ENCODE results near the gene MAP2K1. TPM values are rescaled to one million over a fixed set of nuclear protein-coding genes. Genes with fewer than 3 reads are reported as not detected.
"Not testable (repeated sequence)": the region's sequence is repeated elsewhere in the genome, so short reads cannot be mapped to it uniquely, and the experiment has no call there.

The MAP2K1 gene
- total RNA-seq, 4 donors from 2014 or later = 14.7 to 83.0 (median 40.0) TPM

DNA sequence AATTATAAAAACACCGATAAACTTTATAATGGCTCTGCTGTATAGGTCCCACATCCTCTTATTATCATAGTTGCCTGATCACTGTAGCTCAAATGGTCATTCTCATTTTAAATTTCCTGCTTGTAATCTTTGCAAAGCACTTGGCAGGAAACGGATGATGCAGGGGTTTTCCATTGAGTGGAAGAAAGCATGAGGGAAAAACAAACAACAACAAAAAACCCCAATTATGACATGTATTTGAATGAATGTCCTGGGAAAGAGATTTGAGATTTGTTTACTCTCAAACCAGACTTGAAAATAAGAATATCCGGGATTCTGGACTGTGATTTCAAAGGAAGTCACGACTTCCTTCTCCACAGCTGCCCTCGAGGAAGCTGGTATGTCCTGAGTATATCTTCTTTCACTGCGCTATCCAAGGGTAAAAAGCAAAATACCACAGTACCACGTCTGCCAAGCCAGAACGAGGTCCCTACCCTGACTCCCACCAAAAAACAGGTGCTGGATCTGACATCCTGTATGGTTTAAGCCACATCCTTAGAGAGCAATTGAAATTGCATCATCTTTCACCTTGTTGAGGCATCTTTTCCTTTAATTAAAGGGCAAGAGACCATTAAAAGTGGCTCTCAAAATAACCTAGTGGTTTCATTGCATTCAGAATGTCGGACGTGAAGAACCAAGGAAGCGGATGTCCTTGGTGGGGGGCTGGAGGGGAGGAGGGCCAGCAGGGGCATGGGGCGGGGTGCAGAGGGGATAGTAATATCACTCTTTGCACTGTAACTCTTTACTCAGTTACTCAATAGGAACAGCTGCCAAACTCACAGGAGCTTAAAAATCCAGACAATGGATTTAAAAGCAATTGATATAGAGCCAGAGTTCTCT, 16.7 kb upstream of the MAP2K1 start:
- H3K4me1 ChIP-seq = peaks cover 0 to 7% (median 0%) of the 10 kb centered on the region in 4 donors
- H3K9me3 ChIP-seq = peaks cover 4 to 7% of the 10 kb centered on the region in 2 donors
- WGBS, 2 donors (ENCODE audit: low coverage in 1 of 2) = 18 to 31% methylated on average over 9 to 12 of the region's 12 CpGs
- in situ Hi-C loops (cut with MboI; ENCODE audit: low pct_ligation_motif_present in 1 of 4, low pct_unique_long_range_greater_than_20kb in 1 of 4, low sequenced_read_pairs in 3 of 4) (no loop called here), intact Hi-C loops (cut with DNase I; ENCODE audit: low total_unique reads) (no loop called here)
- no peaks in the 10 kb centered on the region for H3K27me3 ChIP-seq
- TF ChIP-seq POLR2AphosphoS5 (IDR thresholded peaks at IDR 0.05) (peak in 1 of 3 donors; percentile 29), POLR2A (IDR thresholded peaks at IDR 0.05) (no peak)
- H3K27ac ChIP-seq = peak overlapping the region; percentile 55 to 80 (median 63)
- peak overlapping the region in 3 of 4 donors; percentile 19 to 35 (median 20) for H3K4me3 ChIP-seq
- no peak for DNase-seq
- no peaks in the 10 kb centered on the region for H3K36me3 ChIP-seq

DNA sequence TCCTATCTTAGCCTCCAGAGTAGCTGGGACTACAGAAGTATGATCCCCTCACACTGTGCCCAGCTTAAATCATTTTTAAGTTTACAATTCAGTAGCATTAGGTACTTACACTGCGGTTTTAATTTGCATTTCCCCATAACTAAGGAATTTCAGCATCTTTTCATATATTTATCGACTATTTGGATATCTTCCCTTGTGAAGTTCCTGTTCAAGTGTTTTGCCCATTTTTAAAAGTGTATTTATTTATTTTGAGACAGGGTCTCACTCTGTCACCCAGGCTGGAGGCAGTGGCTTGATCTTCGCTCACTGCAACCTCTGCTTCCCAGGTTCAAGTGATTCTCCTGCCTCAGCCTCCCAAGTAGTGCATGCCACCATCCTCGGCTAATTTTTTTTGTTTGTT, 12.5 kb upstream of the MAP2K1 start:
- TF ChIP-seq POLR2A (IDR thresholded peaks at IDR 0.05) (no peak), EP300 (IDR thresholded peaks at IDR 0.05; ENCODE audit: low read depth) (no peak), POLR2AphosphoS5 (IDR thresholded peaks at IDR 0.05) (no peak)
- TF ChIP-seq, protein P1, sequence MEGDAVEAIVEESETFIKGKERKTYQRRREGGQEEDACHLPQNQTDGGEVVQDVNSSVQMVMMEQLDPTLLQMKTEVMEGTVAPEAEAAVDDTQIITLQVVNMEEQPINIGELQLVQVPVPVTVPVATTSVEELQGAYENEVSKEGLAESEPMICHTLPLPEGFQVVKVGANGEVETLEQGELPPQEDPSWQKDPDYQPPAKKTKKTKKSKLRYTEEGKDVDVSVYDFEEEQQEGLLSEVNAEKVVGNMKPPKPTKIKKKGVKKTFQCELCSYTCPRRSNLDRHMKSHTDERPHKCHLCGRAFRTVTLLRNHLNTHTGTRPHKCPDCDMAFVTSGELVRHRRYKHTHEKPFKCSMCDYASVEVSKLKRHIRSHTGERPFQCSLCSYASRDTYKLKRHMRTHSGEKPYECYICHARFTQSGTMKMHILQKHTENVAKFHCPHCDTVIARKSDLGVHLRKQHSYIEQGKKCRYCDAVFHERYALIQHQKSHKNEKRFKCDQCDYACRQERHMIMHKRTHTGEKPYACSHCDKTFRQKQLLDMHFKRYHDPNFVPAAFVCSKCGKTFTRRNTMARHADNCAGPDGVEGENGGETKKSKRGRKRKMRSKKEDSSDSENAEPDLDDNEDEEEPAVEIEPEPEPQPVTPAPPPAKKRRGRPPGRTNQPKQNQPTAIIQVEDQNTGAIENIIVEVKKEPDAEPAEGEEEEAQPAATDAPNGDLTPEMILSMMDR (IDR thresholded peaks at IDR 0.05) = no peak
- H3K36me3 ChIP-seq = no peaks in the 10 kb centered on the region
- peaks cover 4 to 7% of the 10 kb centered on the region in 2 donors for H3K9me3 ChIP-seq
- in situ Hi-C loops (cut with MboI; ENCODE audit: low pct_ligation_motif_present in 1 of 4, low pct_unique_long_range_greater_than_20kb in 1 of 4, low sequenced_read_pairs in 3 of 4) (no loop called here), intact Hi-C loops (cut with DNase I; ENCODE audit: low total_unique reads) (no loop called here)
- H3K27me3 ChIP-seq = no peaks in the 10 kb centered on the region
- H3K4me1 ChIP-seq = peaks cover 0 to 7% (median 0%) of the 10 kb centered on the region in 4 donors
- no peak overlapping the region for H3K4me3 ChIP-seq
- H3K27ac ChIP-seq = no peak overlapping the region
- no peak for DNase-seq
- 79 to 94% methylated on average over 2 to 4 of the region's 4 CpGs for WGBS, 2 donors (ENCODE audit: low coverage in 1 of 2)

DNA sequence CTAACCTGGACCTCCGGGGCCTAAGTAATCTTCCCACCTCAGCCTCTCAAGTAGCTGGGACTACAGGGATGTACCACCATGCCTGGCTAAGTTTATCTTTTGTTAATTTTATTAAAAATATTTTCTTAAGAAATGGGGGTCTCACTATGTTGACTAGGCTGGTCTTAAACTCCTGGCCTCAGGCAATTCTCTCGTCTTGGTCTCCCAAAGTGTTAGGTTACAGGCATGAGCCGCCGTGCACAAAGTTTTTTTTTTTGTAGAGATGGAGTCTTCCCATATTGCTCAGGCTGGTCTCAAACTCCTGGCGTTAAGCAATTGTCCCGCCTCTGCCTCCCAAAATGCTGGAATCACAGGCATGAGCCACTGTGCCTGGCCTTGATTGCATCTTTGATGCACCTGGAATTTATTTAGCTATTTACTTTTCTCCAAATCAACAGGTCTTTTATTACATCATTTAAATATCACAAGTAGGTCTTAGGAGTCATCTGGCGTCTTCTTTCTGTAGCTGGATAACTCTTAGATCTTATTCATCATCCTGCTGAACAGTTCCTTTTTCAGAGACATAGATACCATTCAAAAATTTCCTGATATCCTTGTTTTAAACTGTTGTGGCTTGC, 7.8 kb upstream of the MAP2K1 start:
- no peak overlapping the region for H3K4me3 ChIP-seq
- in situ Hi-C loops (cut with MboI; ENCODE audit: low pct_ligation_motif_present in 1 of 4, low pct_unique_long_range_greater_than_20kb in 1 of 4, low sequenced_read_pairs in 3 of 4) = loop anchor here in 1 of 4 donors (25.0 kb wide), 1 partner anchor 108 kb away; the partner anchor contains the start of gene SNAPC5
- DNase-seq = no peak
- no peak for TF ChIP-seq POLR2A (IDR thresholded peaks at IDR 0.05)
- no peak for TF ChIP-seq EP300 (IDR thresholded peaks at IDR 0.05; ENCODE audit: low read depth)
- TF ChIP-seq, protein P1 (IDR thresholded peaks at IDR 0.05) = no peak
- TF ChIP-seq POLR2AphosphoS5 (IDR thresholded peaks at IDR 0.05) = no peak
- H3K27me3 ChIP-seq = no peaks in the 10 kb centered on the region
- H3K9me3 ChIP-seq = peaks cover 2 to 7% of the 10 kb centered on the region in 2 donors
- 84 to 94% methylated on average over 6 to 7 of the region's 7 CpGs for WGBS, 2 donors (ENCODE audit: low coverage in 1 of 2)
- no peaks in the 10 kb centered on the region for H3K36me3 ChIP-seq
- intact Hi-C loops (cut with DNase I; ENCODE audit: low total_unique reads) = no loop called here
- no peaks in the 10 kb centered on the region for H3K4me1 ChIP-seq
- no peak overlapping the region for H3K27ac ChIP-seq

DNA sequence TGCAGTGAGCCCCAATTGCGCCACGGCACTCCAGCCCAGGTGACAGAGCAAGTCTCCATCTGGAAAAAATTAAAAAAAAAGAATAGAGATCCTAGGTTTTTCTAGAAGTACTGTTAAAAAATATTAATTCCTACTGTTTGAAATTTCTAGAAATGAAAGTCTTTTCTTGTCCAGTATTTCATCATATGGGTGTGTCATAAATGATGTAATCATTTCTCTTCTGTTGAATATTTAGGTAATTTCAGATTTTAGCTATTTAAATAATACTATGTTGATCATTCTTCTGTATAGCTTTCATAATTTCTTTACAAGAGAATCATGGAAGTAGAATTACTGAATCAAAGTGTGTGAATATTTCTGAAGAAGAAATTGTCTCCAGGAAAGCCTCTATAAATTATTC, 5.3 kb upstream of the MAP2K1 start:
- intact Hi-C loops (cut with DNase I; ENCODE audit: low total_unique reads); H3K4me1 ChIP-seq; H3K4me3 ChIP-seq; H3K36me3 ChIP-seq; DNase-seq; H3K9me3 ChIP-seq; H3K27me3 ChIP-seq; H3K27ac ChIP-seq: not testable (repeated sequence)
- 90 to 93% methylated on average over 2 of the region's 2 CpGs for WGBS, 2 donors (ENCODE audit: low coverage in 1 of 2)
- in situ Hi-C loops (cut with MboI; ENCODE audit: low pct_ligation_motif_present in 1 of 4, low pct_unique_long_range_greater_than_20kb in 1 of 4, low sequenced_read_pairs in 3 of 4) = loop anchor here in 2 of 4 donors (5.0 to 25.0 kb wide), 2 partner anchors 106 to 116 kb away; partner anchors contain the start of gene SNAPC5 (in 2 of the 2)

All from transverse colon (tissue), 4 donors.